SK-N-SH (cell line): ENCODE data around the gene SLC17A5. TPM values are rescaled to one million over a fixed set of nuclear protein-coding genes. Genes with fewer than 3 reads are reported as not detected.
A peak's percentile ranks its signal among the peaks of the same experiment; 100 is the strongest.

Experiments
- CTCF ChIA-PET: fragments of 300-600, 350-600 bp; formaldehyde crosslinking; extraction: SDS; loops from one replicate; lab custom pipeline; 2021; lab: Yijun Ruan, JAX
- POLR2A ChIA-PET: fragments of 350-600 bp; sonication (Branson Sonifier 250); formaldehyde crosslinking; extraction: SDS; loops from one replicate; lab custom pipeline; 2020; ENCODE audit warnings: antibody characterized with exemption, inconsistent platforms; lab: Yijun Ruan, JAX
- DNase-seq: peaks from one replicate; pipeline ENCODE4 v3.0.0; 2012
- H2AFZ ChIP-seq: fragments of 200-600 bp; sonication (generic); 2 replicates; pipeline ENCODE4 v1.8.1; 2016; ENCODE audit warnings: antibody characterized with exemption, mild to moderate bottlenecking, low read depth
- H3F3A ChIP-seq: fragments of 200-600 bp; sonication (generic); replicated peaks from 2 replicates; pipeline ENCODE3; 2016; ENCODE audit warnings: antibody characterized with exemption, mild to moderate bottlenecking; ENCODE audit not compliant: insufficient read depth
- H3K27ac ChIP-seq, 2 experiments: fragments of 200-500 bp in 1 of 2; fragments of 200-600 bp in 1 of 2; sonication (Bioruptor generic) in 1 of 2; sonication (generic), shearing (Covaris generic) in 1 of 2; 2 replicates each; pipeline versions ENCODE4 v1.5.1 to v1.6.1; 2014 to 2016; ENCODE audit warnings: low read depth in 2 of 2, inconsistent platforms in 1 of 2, low read length in 1 of 2, mild to moderate bottlenecking in 1 of 2, mixed read lengths in 1 of 2
- H3K27me3 ChIP-seq: fragments of 200-600 bp; sonication (generic), shearing (Covaris generic); 2 replicates; pipeline ENCODE4 v1.6.1; 2016; ENCODE audit warnings: mixed run types; ENCODE audit not compliant: insufficient read depth
- H3K36me3 ChIP-seq, 2 experiments: fragments of 200-500 bp in 1 of 2; fragments of 200-600 bp in 1 of 2; sonication (Bioruptor generic) in 1 of 2; sonication (generic) in 1 of 2; replicated peaks in 1 of 2; 2 replicates each; pipeline versions ENCODE3 to v1.5.1; 2014 to 2016; ENCODE audit warnings: low read length in 1 of 2, mild to moderate bottlenecking in 1 of 2; ENCODE audit not compliant: insufficient read depth in 2 of 2, control insufficient read depth in 1 of 2
- H3K4me1 ChIP-seq, 2 experiments: fragments of 200-500 bp in 1 of 2; fragments of 200-600 bp in 1 of 2; sonication (Bioruptor generic) in 1 of 2; sonication (generic), shearing (Covaris generic) in 1 of 2; 2 replicates each; pipeline versions ENCODE4 v1.5.1 to v1.6.1; 2014 to 2016; ENCODE audit warnings: low read depth in 1 of 2, low read length in 1 of 2, mixed run types in 1 of 2; ENCODE audit not compliant: insufficient read depth in 2 of 2, control insufficient read depth in 1 of 2
- H3K4me2 ChIP-seq: fragments of 200-600 bp; sonication (generic), shearing (Covaris generic); 2 replicates; pipeline ENCODE4 v1.6.1; 2017; ENCODE audit warnings: mixed run types
- H3K4me3 ChIP-seq, 2 experiments: fragments of 200-500 bp in 1 of 2; fragments of 200-600 bp in 1 of 2; sonication (Bioruptor generic) in 1 of 2; sonication (generic), shearing (Covaris generic) in 1 of 2; 2 replicates each; pipeline versions ENCODE4 v1.5.1 to v1.8.1; 2014 to 2016; ENCODE audit warnings: low read depth in 2 of 2, inconsistent platforms in 1 of 2, low read length in 1 of 2, mild to moderate bottlenecking in 1 of 2, mixed read lengths in 1 of 2, moderate library complexity in 1 of 2
- H3K79me2 ChIP-seq: fragments of 200-600 bp; sonication (generic); 2 replicates; pipeline ENCODE4 v1.8.1; 2017; ENCODE audit warnings: mild to moderate bottlenecking; ENCODE audit not compliant: insufficient read depth
- H3K9ac ChIP-seq: fragments of 200-600 bp; sonication (generic); 2 replicates; pipeline ENCODE4 v1.6.1; 2017; ENCODE audit warnings: mixed run types
- H3K9me2 ChIP-seq: fragments of 200-600 bp; sonication (generic); 2 replicates; pipeline ENCODE4 v1.6.1; 2017; ENCODE audit warnings: mixed run types
- H3K9me3 ChIP-seq: fragments of 200-600 bp; sonication (generic); 2 replicates; pipeline ENCODE4 v1.6.1; 2017; ENCODE audit warnings: mixed run types, mild to moderate bottlenecking, moderate library complexity
- H4K20me1 ChIP-seq: fragments of 200-600 bp; sonication (generic); 2 replicates; pipeline ENCODE4 v1.6.1; 2017; ENCODE audit warnings: mild to moderate bottlenecking, mixed run types; ENCODE audit not compliant: insufficient read depth
- ELF1 ChIP-seq: IDR thresholded peaks from 2 replicates; pipeline ENCODE4 v1.4.0; 2012
- EZH2phosphoT487 ChIP-seq: fragments of 200-600 bp; sonication (generic); IDR thresholded peaks from 2 replicates; pipeline ENCODE4 v1.6.1; 2017; ENCODE audit warnings: low read depth, mixed run types, mild to moderate bottlenecking, antibody characterized with exemption, moderate library complexity, borderline replicate concordance
- FOXJ3 ChIP-seq: sonication (generic); formaldehyde crosslinking; IDR thresholded peaks from 2 replicates; pipeline ENCODE4 v1.5.1; 2020; ENCODE audit warnings: mild to moderate bottlenecking, missing genetic modification reagents
- FOXM1 ChIP-seq: IDR thresholded peaks from 2 replicates; pipeline ENCODE4 v1.4.0; 2012; ENCODE audit warnings: low read depth, mild to moderate bottlenecking
- GATA2 ChIP-seq: sonication (generic); formaldehyde crosslinking; IDR thresholded peaks from 2 replicates; pipeline ENCODE4 v1.5.0; 2020; ENCODE audit warnings: mild to moderate bottlenecking, missing genetic modification reagents
- MAX ChIP-seq: IDR thresholded peaks from 2 replicates; pipeline ENCODE4 v1.4.0; 2012; ENCODE audit warnings: low read depth
- MEF2A ChIP-seq: IDR thresholded peaks from 2 replicates; pipeline ENCODE4 v1.4.0; 2012; ENCODE audit warnings: low read depth, borderline replicate concordance
- NFIC ChIP-seq: IDR thresholded peaks from 2 replicates; pipeline ENCODE4 v1.4.0; 2012; ENCODE audit warnings: borderline replicate concordance
- NRF1 ChIP-seq: IDR thresholded peaks from 2 replicates; pipeline ENCODE4 v1.6.1; 2012; ENCODE audit warnings: low read depth, mild to moderate bottlenecking, low read length
- POLR2AphosphoS5 ChIP-seq: IDR thresholded peaks from 2 replicates; pipeline ENCODE4 v1.6.1; 2012; ENCODE audit warnings: low read depth, low read length
- SMC3 ChIP-seq: IDR thresholded peaks from 2 replicates; pipeline ENCODE4 v1.6.1; 2012; ENCODE audit warnings: low read depth, low read length, improper control_type of control experiment
- TCF12 ChIP-seq: IDR thresholded peaks from 2 replicates; pipeline ENCODE4 v1.4.0; 2012
- TEAD4 ChIP-seq: IDR thresholded peaks from 2 replicates; pipeline ENCODE4 v1.4.0; 2012; ENCODE audit warnings: mild to moderate bottlenecking, borderline replicate concordance; ENCODE audit not compliant: insufficient read depth
- USF2 ChIP-seq: fragments of 150-350 bp; IDR thresholded peaks from 2 replicates; pipeline ENCODE4 v1.6.1; 2017; ENCODE audit warnings: antibody characterized with exemption, low read length, low read depth, borderline replicate concordance
- YY1 ChIP-seq: IDR thresholded peaks from 2 replicates; pipeline ENCODE4 v1.4.0; 2012; ENCODE audit warnings: low read depth, mild to moderate bottlenecking
- WGBS: methylation state at CpG from one replicate; pipeline ENCODE4 v1.1.6; 2017; ENCODE audit warnings: low lambda C conversion rate; 5-methylcytosine and 5-hydroxymethylcytosine counted together
- polyA plus RNA-seq, 3 experiments: library from polyadenylated mRNA; depleted of rRNA; stranded (reverse); fragments of >200 nt; gene quantifications; 2 replicates each; pipeline ENCODE4 v1.2.3, GENCODE V29; 2012
- TF ChIP-seq, protein P1 (sequence below): IDR thresholded peaks from 2 replicates; pipeline ENCODE4 v1.4.0; 2012; ENCODE audit warnings: low read depth, borderline replicate concordance
- TF ChIP-seq, protein P2 (sequence below): IDR thresholded peaks from 2 replicates; pipeline ENCODE4 v1.4.0; 2012; ENCODE audit warnings: low read depth, borderline replicate concordance

Gene SLC17A5
- polyA plus RNA-seq, 1 of the 3 experiments (the other 2 are of a cell fraction), result 9.2 TPM

DNA sequence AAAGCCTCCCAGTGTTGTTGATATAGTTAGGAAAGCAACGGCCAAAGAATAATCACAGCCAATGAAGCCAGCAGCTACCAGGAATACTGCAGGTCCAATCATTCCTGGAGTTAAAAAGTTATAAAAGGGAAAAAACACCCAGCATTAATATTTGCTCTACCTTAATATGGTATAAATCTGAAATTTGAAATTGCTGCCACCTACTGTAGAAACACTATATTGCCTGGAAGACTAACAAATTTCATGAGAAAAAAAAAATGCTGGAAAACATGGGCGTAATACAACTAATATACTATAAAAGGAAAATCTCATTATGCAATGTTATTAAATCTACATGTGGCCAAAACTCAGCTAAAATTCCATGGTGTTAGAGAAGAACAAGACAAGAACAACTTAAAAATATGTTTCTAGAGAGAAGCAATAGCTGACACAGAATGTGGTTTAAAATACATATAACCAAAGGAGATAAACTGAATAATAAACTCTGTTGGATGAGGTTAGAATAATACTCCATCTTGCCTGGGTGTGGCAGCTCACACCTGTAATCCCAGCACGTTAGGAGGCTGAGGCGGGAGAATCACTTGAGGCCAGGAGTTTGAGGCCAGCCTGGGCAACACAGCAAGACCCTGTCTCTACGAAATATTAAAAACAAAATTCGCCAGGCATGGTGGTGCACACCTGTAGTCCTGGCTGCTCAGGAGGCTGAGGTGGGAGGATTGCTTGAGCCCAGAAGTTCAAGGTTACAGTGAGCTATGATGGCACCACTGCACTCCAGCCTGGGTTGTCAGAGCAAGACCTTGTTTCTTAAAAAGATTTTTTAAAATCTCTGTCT, 43.1 kb downstream of the SLC17A5 start (continued):
- TF ChIP-seq TEAD4 (no peak), POLR2AphosphoS5 (no peak), GATA2 (CRISPR knock-in tag) (no peak), SMC3 (peak; percentile 51; the same call in 1 of the 2 replicates)

- no peak for TF ChIP-seq TCF12
- no peak for TF ChIP-seq MEF2A
- TF ChIP-seq YY1, result no peak
- no peak for TF ChIP-seq FOXJ3 (CRISPR knock-in tag)
- TF ChIP-seq, protein P1, sequence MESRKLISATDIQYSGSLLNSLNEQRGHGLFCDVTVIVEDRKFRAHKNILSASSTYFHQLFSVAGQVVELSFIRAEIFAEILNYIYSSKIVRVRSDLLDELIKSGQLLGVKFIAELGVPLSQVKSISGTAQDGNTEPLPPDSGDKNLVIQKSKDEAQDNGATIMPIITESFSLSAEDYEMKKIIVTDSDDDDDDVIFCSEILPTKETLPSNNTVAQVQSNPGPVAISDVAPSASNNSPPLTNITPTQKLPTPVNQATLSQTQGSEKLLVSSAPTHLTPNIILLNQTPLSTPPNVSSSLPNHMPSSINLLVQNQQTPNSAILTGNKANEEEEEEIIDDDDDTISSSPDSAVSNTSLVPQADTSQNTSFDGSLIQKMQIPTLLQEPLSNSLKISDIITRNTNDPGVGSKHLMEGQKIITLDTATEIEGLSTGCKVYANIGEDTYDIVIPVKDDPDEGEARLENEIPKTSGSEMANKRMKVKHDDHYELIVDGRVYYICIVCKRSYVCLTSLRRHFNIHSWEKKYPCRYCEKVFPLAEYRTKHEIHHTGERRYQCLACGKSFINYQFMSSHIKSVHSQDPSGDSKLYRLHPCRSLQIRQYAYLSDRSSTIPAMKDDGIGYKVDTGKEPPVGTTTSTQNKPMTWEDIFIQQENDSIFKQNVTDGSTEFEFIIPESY, result no peak
- TF ChIP-seq, protein P2, sequence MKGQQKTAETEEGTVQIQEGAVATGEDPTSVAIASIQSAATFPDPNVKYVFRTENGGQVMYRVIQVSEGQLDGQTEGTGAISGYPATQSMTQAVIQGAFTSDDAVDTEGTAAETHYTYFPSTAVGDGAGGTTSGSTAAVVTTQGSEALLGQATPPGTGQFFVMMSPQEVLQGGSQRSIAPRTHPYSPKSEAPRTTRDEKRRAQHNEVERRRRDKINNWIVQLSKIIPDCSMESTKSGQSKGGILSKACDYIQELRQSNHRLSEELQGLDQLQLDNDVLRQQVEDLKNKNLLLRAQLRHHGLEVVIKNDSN, result no peak
- TF ChIP-seq POLR2AphosphoS5, result no peak
- no peak for TF ChIP-seq NFIC
- TF ChIP-seq FOXM1, result no peak
- TF ChIP-seq MAX, result no peak
- TF ChIP-seq ELF1, result no peak
- TF ChIP-seq EZH2phosphoT487, result no peak
- TF ChIP-seq NRF1, result no peak
- no peak for TF ChIP-seq USF2
- no peak for TF ChIP-seq GATA2 (CRISPR knock-in tag)
- Histone ChIP-seq H3K9me3 (no peaks in the 10 kb centered on the region), H3F3A (peaks cover 3% of the 10 kb centered on the region), H3K4me2 (no peak overlapping the region), H3K4me3 (no peak overlapping the region), H3K27ac (no peak overlapping the region), H3K9me2 (no peaks in the 10 kb centered on the region), H3K36me3 (peaks cover 0 to 17% of the 10 kb centered on the region in 2 experiments), H3K4me1 (no peaks in the 10 kb centered on the region), H3K9ac (no peak overlapping the region), H2AFZ (no peak overlapping the region), H3K79me2 (no peaks in the 10 kb centered on the region), H4K20me1 (no peaks in the 10 kb centered on the region), H3K27me3 (no peaks in the 10 kb centered on the region)
- 95% methylated on average over 4 of the region's 4 CpGs for WGBS
- CTCF ChIA-PET, result interaction anchor here (1.6 to 2.5 kb wide), 2 partner anchors 9 to 93 kb away, joined by 3 to 9 read pairs; no protein-coding TSS in a partner anchor
- POLR2A ChIA-PET, result no interaction called here
- DNase-seq, result no peak
These were observed 45.0 kb downstream of the SLC17A5 start for GRCh38 chr6:73608761-73609160.
